ENCODE data around the gene DHRS9. TPM values are rescaled to one million over a fixed set of nuclear protein-coding genes. Genes with fewer than 3 reads are reported as not detected.

Gene DHRS9
- not detected for total RNA-seq (ENCODE audit: unreplicated experiment)
- long read RNA-seq = 0 reads

- no peak for TF ChIP-seq CTCF (IDR thresholded peaks at IDR 0.05; ENCODE audit: partially characterized antibody, unreplicated experiment)
- Mint-ChIP-seq H3K27me3 (ENCODE audit: unreplicated experiment) (no peaks in the 10 kb centered on the region), H3K4me1 (ENCODE audit: low read depth, unreplicated experiment) (no peaks in the 10 kb centered on the region), H3K36me3 (ENCODE audit: unreplicated experiment) (no peaks in the 10 kb centered on the region), H3K9me3 (ENCODE audit: unreplicated experiment) (no peaks in the 10 kb centered on the region), H3K27ac (ENCODE audit: unreplicated experiment) (no peak within 1 kb of the TSS), H3K4me3 (ENCODE audit: unreplicated experiment) (no peak within 1 kb of the TSS)
- DNase-seq = no peak
Observed at GRCh38 chr2:169069341-169069740, at the start of gene DHRS9. DHRS9 (plus strand) TSS chr2:169069563; CDS start chr2:169081582, 12,019 bp downstream.

- no peak for TF ChIP-seq CTCF (IDR thresholded peaks at IDR 0.05; ENCODE audit: partially characterized antibody, unreplicated experiment)
- no peak overlapping the region for H3K4me3 Mint-ChIP-seq (ENCODE audit: unreplicated experiment)
- no peaks in the 10 kb centered on the region for H3K27me3 Mint-ChIP-seq (ENCODE audit: unreplicated experiment)
- no peaks in the 10 kb centered on the region for H3K36me3 Mint-ChIP-seq (ENCODE audit: unreplicated experiment)
- DNase-seq = no peak
- no peaks in the 10 kb centered on the region for H3K4me1 Mint-ChIP-seq (ENCODE audit: low read depth, unreplicated experiment)
- no peak overlapping the region for H3K27ac Mint-ChIP-seq (ENCODE audit: unreplicated experiment)
- H3K9me3 Mint-ChIP-seq (ENCODE audit: unreplicated experiment) = no peaks in the 10 kb centered on the region
Observed at GRCh38 chr2:169023161-169023560, 46.2 kb upstream of the DHRS9 start.

- no peak for DNase-seq
- Mint-ChIP-seq H3K4me1 (ENCODE audit: low read depth, unreplicated experiment) (no peaks in the 10 kb centered on the region), H3K36me3 (ENCODE audit: unreplicated experiment) (no peaks in the 10 kb centered on the region), H3K4me3 (ENCODE audit: unreplicated experiment) (no peak overlapping the region), H3K9me3 (ENCODE audit: unreplicated experiment) (no peaks in the 10 kb centered on the region), H3K27ac (ENCODE audit: unreplicated experiment) (no peak overlapping the region), H3K27me3 (ENCODE audit: unreplicated experiment) (no peaks in the 10 kb centered on the region)
- TF ChIP-seq CTCF (IDR thresholded peaks at IDR 0.05; ENCODE audit: partially characterized antibody, unreplicated experiment) = no peak
Observed at GRCh38 chr2:169026056-169026455, 43.3 kb upstream of the DHRS9 start.

- no peak overlapping the region for H3K27ac Mint-ChIP-seq (ENCODE audit: unreplicated experiment)
- DNase-seq = no peak
- H3K4me1 Mint-ChIP-seq (ENCODE audit: low read depth, unreplicated experiment) = no peaks in the 10 kb centered on the region
- no peaks in the 10 kb centered on the region for H3K27me3 Mint-ChIP-seq (ENCODE audit: unreplicated experiment)
- TF ChIP-seq CTCF (IDR thresholded peaks at IDR 0.05; ENCODE audit: partially characterized antibody, unreplicated experiment) = no peak
- H3K36me3 Mint-ChIP-seq (ENCODE audit: unreplicated experiment) = no peaks in the 10 kb centered on the region
- H3K9me3 Mint-ChIP-seq (ENCODE audit: unreplicated experiment) = no peaks in the 10 kb centered on the region
- H3K4me3 Mint-ChIP-seq (ENCODE audit: unreplicated experiment) = no peak overlapping the region
Observed at GRCh38 chr2:169027234-169027633, 42.1 kb upstream of the DHRS9 start.

- Mint-ChIP-seq H3K4me3 (ENCODE audit: unreplicated experiment) (no peak overlapping the region), H3K36me3 (ENCODE audit: unreplicated experiment) (no peaks in the 10 kb centered on the region), H3K27me3 (ENCODE audit: unreplicated experiment) (no peaks in the 10 kb centered on the region), H3K9me3 (ENCODE audit: unreplicated experiment) (peaks cover 2% of the 10 kb centered on the region), H3K4me1 (ENCODE audit: low read depth, unreplicated experiment) (no peaks in the 10 kb centered on the region), H3K27ac (ENCODE audit: unreplicated experiment) (no peak overlapping the region)
- no peak for TF ChIP-seq CTCF (IDR thresholded peaks at IDR 0.05; ENCODE audit: partially characterized antibody, unreplicated experiment)
- DNase-seq = no peak
Observed at GRCh38 chr2:169029341-169029740, 40.0 kb upstream of the DHRS9 start.
